ENCODE data around the gene ZSCAN20. TPM values are rescaled to one million over a fixed set of nuclear protein-coding genes. Genes with fewer than 3 reads are reported as not detected.

ZSCAN20 gene
- total and polyA plus RNA-seq, 2 experiments from 2014 or later, result 0.91 to 4.9 TPM

DNA sequence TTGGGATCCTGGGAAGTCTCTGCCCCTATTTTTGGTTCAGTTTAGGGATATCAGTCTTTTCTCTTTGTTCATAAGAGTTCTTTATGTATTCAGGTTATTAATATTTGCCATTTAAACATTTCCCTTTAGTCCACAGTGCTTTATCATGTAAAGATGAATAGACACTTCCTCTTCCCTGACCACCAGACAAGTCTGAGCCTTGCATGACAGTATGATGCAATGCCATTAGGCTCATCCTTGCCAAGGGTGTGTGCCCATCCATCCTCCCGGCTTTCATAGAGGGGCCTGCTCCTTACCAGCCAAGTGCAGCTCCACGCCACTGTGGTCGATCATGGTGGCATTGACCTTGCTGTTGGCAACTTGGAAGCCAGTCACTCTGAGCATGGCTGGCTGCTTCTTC lies 52.1 kb downstream of the ZSCAN20 start:
- H3K4me1 Mint-ChIP-seq, result no peaks in the 10 kb centered on the region; the same call in 2 of the 3 replicates
- Histone ChIP-seq H3K4me1 (ENCODE audit: insufficient read depth) (no peaks in the 10 kb centered on the region), H3F3A (replicated peaks; ENCODE audit: low read depth) (no peaks in the 10 kb centered on the region), H3K79me2 (replicated peaks; ENCODE audit: insufficient read depth) (no peaks in the 10 kb centered on the region), H3K9me2 (ENCODE audit: insufficient read depth) (no peaks in the 10 kb centered on the region), H3K4me3 (no peak overlapping the region), H4K20me1 (replicated peaks; ENCODE audit: insufficient read depth) (no peaks in the 10 kb centered on the region), H3K27ac (ENCODE audit: low read depth) (no peak overlapping the region), H3K36me3 (ENCODE audit: insufficient read depth) (no peaks in the 10 kb centered on the region), H3K4me2 (no peak overlapping the region), H2AFZ (no peak overlapping the region), H3K27me3 (ENCODE audit: insufficient read depth) (no peaks in the 10 kb centered on the region)
- no peak for ATAC-seq
- H3K36me3 Mint-ChIP-seq (ENCODE audit: low read depth), result peaks cover 5% of the 10 kb centered on the region; the same call in 1 of the 3 replicates
- no peaks in the 10 kb centered on the region for H3K9me3 Mint-ChIP-seq
- no peak overlapping the region for H3K4me3 Mint-ChIP-seq
- H3K27ac Mint-ChIP-seq, result no peak overlapping the region; the same call in 1 of the 2 replicates
- DNase-seq (ENCODE audit: low spot score), result no peak
- no peak for TF ChIP-seq EZH2phosphoT487 (IDR thresholded peaks at IDR 0.05; ENCODE audit: unreplicated experiment)
- no peak for TF ChIP-seq NANOG (IDR thresholded peaks at IDR 0.05; ENCODE audit: borderline replicate concordance)
- TF ChIP-seq, protein P1, sequence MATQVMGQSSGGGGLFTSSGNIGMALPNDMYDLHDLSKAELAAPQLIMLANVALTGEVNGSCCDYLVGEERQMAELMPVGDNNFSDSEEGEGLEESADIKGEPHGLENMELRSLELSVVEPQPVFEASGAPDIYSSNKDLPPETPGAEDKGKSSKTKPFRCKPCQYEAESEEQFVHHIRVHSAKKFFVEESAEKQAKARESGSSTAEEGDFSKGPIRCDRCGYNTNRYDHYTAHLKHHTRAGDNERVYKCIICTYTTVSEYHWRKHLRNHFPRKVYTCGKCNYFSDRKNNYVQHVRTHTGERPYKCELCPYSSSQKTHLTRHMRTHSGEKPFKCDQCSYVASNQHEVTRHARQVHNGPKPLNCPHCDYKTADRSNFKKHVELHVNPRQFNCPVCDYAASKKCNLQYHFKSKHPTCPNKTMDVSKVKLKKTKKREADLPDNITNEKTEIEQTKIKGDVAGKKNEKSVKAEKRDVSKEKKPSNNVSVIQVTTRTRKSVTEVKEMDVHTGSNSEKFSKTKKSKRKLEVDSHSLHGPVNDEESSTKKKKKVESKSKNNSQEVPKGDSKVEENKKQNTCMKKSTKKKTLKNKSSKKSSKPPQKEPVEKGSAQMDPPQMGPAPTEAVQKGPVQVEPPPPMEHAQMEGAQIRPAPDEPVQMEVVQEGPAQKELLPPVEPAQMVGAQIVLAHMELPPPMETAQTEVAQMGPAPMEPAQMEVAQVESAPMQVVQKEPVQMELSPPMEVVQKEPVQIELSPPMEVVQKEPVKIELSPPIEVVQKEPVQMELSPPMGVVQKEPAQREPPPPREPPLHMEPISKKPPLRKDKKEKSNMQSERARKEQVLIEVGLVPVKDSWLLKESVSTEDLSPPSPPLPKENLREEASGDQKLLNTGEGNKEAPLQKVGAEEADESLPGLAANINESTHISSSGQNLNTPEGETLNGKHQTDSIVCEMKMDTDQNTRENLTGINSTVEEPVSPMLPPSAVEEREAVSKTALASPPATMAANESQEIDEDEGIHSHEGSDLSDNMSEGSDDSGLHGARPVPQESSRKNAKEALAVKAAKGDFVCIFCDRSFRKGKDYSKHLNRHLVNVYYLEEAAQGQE (IDR thresholded peaks at IDR 0.05; ENCODE audit: unreplicated experiment), result no peak
- no peak for TF ChIP-seq POLR2AphosphoS5 (IDR thresholded peaks at IDR 0.05; ENCODE audit: low read depth)
- TF ChIP-seq, protein P2, sequence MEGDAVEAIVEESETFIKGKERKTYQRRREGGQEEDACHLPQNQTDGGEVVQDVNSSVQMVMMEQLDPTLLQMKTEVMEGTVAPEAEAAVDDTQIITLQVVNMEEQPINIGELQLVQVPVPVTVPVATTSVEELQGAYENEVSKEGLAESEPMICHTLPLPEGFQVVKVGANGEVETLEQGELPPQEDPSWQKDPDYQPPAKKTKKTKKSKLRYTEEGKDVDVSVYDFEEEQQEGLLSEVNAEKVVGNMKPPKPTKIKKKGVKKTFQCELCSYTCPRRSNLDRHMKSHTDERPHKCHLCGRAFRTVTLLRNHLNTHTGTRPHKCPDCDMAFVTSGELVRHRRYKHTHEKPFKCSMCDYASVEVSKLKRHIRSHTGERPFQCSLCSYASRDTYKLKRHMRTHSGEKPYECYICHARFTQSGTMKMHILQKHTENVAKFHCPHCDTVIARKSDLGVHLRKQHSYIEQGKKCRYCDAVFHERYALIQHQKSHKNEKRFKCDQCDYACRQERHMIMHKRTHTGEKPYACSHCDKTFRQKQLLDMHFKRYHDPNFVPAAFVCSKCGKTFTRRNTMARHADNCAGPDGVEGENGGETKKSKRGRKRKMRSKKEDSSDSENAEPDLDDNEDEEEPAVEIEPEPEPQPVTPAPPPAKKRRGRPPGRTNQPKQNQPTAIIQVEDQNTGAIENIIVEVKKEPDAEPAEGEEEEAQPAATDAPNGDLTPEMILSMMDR (conservative IDR thresholded peaks at IDR 0.05; ENCODE audit: low read depth in 2 of 2), result no peak
- TF ChIP-seq ZNF114 (CRISPR knock-in tag; IDR thresholded peaks at IDR 0.05), result no peak
- H3K27me3 Mint-ChIP-seq (ENCODE audit: insufficient read depth, low read depth, poor library complexity), result peaks cover 8% of the 10 kb centered on the region

DNA sequence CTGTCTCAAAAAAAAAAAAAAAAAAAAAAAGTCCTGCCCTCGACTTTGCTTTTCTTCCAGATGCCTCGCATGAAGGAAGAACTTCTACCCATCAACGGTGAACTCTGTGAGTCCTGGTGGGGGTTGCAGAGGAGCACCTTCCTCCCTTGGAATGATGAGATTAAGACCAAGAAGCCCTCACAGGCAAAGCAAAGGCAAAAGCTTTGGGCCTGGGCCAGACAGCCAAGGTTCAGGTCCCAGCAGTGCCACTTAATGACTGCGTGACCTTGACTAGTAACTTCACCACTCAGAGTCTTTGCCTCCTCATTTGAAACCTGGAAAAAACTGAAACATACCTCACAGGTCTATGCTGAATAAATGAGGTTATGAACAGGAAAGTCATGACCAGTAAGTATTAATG lies 55.5 kb downstream of the ZSCAN20 start:
- H3K4me3 Mint-ChIP-seq, result no peak overlapping the region
- no peak overlapping the region for H3K27ac ChIP-seq (ENCODE audit: low read depth)
- H3K9me3 Mint-ChIP-seq, result no peaks in the 10 kb centered on the region; the same call in 2 of the 3 replicates
- H3K36me3 ChIP-seq (ENCODE audit: insufficient read depth), result no peaks in the 10 kb centered on the region
- H3K27me3 ChIP-seq (ENCODE audit: insufficient read depth), result no peaks in the 10 kb centered on the region
- H3K79me2 ChIP-seq (replicated peaks; ENCODE audit: insufficient read depth), result no peaks in the 10 kb centered on the region
- no peaks in the 10 kb centered on the region for H3K9me2 ChIP-seq (ENCODE audit: insufficient read depth)
- TF ChIP-seq ZNF114 (CRISPR knock-in tag; IDR thresholded peaks at IDR 0.05) (no peak), CREB1 (CRISPR knock-in tag; IDR thresholded peaks at IDR 0.05; ENCODE audit: low read depth) (no peak), ZNF331 (CRISPR knock-in tag; IDR thresholded peaks at IDR 0.05; ENCODE audit: low read depth) (no peak), EZH2 (IDR thresholded peaks at IDR 0.05; ENCODE audit: low read depth, unreplicated experiment) (no peak), STAT1 (IDR thresholded peaks at IDR 0.05; ENCODE audit: unreplicated experiment) (no peak)
- TF ChIP-seq, protein P3, sequence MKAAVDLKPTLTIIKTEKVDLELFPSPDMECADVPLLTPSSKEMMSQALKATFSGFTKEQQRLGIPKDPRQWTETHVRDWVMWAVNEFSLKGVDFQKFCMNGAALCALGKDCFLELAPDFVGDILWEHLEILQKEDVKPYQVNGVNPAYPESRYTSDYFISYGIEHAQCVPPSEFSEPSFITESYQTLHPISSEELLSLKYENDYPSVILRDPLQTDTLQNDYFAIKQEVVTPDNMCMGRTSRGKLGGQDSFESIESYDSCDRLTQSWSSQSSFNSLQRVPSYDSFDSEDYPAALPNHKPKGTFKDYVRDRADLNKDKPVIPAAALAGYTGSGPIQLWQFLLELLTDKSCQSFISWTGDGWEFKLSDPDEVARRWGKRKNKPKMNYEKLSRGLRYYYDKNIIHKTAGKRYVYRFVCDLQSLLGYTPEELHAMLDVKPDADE (IDR thresholded peaks at IDR 0.05), result no peak
- H3K36me3 Mint-ChIP-seq (ENCODE audit: low read depth), result 0 out of 3 replicates have a peak, but pooled peaks cover 8% of the 10 kb centered on the region
- no peak for ATAC-seq
- no peaks in the 10 kb centered on the region for H3K4me1 ChIP-seq (ENCODE audit: insufficient read depth)
- no peak overlapping the region for H3K4me2 ChIP-seq
- no peaks in the 10 kb centered on the region for H3F3A ChIP-seq (replicated peaks; ENCODE audit: low read depth)
- no peak overlapping the region for H3K4me3 ChIP-seq
- H3K27ac Mint-ChIP-seq, result no peak overlapping the region
- no peaks in the 10 kb centered on the region for H4K20me1 ChIP-seq (replicated peaks; ENCODE audit: insufficient read depth)
- no peaks in the 10 kb centered on the region for H3K4me1 Mint-ChIP-seq
- no peak for DNase-seq (ENCODE audit: low spot score)
- peaks cover 4% of the 10 kb centered on the region for H3K27me3 Mint-ChIP-seq (ENCODE audit: insufficient read depth, low read depth, poor library complexity)
- H2AFZ ChIP-seq, result no peak overlapping the region

Measured in GM23338 (cell line).